ENCODE measurements around the gene GCNT2. TPM values are rescaled to one million over a fixed set of nuclear protein-coding genes. Genes with fewer than 3 reads are reported as not detected.
"Not testable (repeated sequence)": the region's sequence is repeated elsewhere in the genome, so short reads cannot be mapped to it uniquely, and the experiment has no call there.

GCNT2 gene
- polyA plus RNA-seq, 3 donors = 3.5 to 10.0 (median 4.3) TPM

DNA sequence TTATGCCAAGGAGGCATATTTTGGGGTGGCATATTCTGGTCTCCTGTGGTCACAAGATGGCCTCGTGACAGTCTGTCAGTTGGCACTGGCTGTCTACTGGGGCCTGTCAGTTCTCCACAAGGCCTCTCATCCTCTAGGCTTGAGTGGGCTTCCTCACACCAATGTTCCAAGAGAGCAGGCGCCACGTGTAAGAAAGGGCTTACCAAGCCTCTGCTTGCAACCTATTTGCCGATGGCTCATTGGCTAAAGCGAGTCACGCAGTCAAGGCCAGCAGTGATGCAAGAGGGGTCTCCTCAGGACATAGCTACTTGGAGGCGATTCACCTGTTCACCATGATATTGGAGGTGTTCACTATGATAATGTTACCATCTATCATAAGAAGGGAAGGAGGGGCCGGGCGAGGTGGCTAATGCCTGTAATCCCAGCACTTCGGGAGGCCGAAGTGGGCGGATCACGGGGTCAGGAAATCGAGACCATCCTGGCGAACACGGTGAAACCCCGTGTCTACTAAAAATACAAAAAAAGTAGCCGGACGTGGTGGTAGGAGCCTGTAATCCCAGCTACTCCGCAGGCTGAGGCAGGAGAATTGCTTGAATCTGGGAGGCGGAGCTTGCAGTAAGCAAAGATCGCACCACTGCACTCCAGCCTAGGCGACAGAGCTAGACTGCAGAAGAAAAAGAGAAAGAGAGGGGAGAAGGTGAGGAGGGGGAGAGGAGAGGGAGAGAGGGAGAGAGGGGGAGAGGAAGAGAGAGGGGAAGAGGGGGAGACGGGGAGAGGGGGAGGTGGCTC, 138.0 kb downstream of the GCNT2 start:
- Histone ChIP-seq H2AFZ (ENCODE audit: insufficient read depth, low read depth, low read length, poor library complexity, severe bottlenecking) (no peak overlapping the region), H3K79me2 (ENCODE audit: insufficient read depth, low read length) (no peaks in the 10 kb centered on the region), H3K27me3 (ENCODE audit: control insufficient read depth in 2 of 2, insufficient read depth in 2 of 2, low read length in 2 of 2) (peaks cover 0 to 3% of the 10 kb centered on the region in 2 donors), H3K4me1 (ENCODE audit: control insufficient read depth in 1 of 2, insufficient read depth in 2 of 2, low read length in 2 of 2) (peaks cover 11 to 12% of the 10 kb centered on the region in 2 donors), H3K4me3 (replicated peaks in 1 of 3; ENCODE audit: low read depth in 2 of 3, low read length in 3 of 3) (peak overlapping the region in 2 of 3 experiments; percentile 18 to 34), H3K4me2 (replicated peaks; ENCODE audit: extremely low read depth, low read length, poor library complexity, severe bottlenecking) (no peak overlapping the region), H3K9me3 (replicated peaks in 1 of 2; ENCODE audit: control insufficient read depth in 1 of 2, insufficient read depth in 1 of 2, low read length in 2 of 2) (peaks cover 0 to 7% of the 10 kb centered on the region in 2 donors), H4K20me1 (ENCODE audit: insufficient read depth, low read length) (no peaks in the 10 kb centered on the region), H3K9ac (ENCODE audit: insufficient read depth, low read length, poor library complexity, severe bottlenecking) (no peak overlapping the region), H3K27ac (ENCODE audit: low read depth in 1 of 2, low read length in 2 of 2) (no peak overlapping the region), H3K36me3 (replicated peaks in 1 of 2; ENCODE audit: control insufficient read depth in 1 of 2, insufficient read depth in 2 of 2, low read length in 2 of 2) (no peaks in the 10 kb centered on the region)
- Mint-ChIP-seq H3K4me1 (peaks cover 19% of the 10 kb centered on the region), H3K9me3 (peaks cover 0 to 13% (median 6%) of the 10 kb centered on the region in 7 donors), H3K4me3 (peak overlapping the region; percentile 69 to 73), H3K27me3 (ENCODE audit: low read depth in 3 of 3) (peaks cover 0 to 6% (median 2%) of the 10 kb centered on the region in 3 donors), H3K36me3 (no peaks in the 10 kb centered on the region), H3K27ac (peak overlapping the region in 3 of 7 donors; percentile 21 to 73 (median 31))
- no peak for DNase-seq
- TF ChIP-seq, protein P1, sequence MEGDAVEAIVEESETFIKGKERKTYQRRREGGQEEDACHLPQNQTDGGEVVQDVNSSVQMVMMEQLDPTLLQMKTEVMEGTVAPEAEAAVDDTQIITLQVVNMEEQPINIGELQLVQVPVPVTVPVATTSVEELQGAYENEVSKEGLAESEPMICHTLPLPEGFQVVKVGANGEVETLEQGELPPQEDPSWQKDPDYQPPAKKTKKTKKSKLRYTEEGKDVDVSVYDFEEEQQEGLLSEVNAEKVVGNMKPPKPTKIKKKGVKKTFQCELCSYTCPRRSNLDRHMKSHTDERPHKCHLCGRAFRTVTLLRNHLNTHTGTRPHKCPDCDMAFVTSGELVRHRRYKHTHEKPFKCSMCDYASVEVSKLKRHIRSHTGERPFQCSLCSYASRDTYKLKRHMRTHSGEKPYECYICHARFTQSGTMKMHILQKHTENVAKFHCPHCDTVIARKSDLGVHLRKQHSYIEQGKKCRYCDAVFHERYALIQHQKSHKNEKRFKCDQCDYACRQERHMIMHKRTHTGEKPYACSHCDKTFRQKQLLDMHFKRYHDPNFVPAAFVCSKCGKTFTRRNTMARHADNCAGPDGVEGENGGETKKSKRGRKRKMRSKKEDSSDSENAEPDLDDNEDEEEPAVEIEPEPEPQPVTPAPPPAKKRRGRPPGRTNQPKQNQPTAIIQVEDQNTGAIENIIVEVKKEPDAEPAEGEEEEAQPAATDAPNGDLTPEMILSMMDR (IDR thresholded peaks at IDR 0.05) = no peak
- WGBS (ENCODE audit: insufficient coverage) = 86% methylated on average over 20 of the region's 24 CpGs
- intact Hi-C loops (cut with micrococcal nuclease) = no loop called here

DNA sequence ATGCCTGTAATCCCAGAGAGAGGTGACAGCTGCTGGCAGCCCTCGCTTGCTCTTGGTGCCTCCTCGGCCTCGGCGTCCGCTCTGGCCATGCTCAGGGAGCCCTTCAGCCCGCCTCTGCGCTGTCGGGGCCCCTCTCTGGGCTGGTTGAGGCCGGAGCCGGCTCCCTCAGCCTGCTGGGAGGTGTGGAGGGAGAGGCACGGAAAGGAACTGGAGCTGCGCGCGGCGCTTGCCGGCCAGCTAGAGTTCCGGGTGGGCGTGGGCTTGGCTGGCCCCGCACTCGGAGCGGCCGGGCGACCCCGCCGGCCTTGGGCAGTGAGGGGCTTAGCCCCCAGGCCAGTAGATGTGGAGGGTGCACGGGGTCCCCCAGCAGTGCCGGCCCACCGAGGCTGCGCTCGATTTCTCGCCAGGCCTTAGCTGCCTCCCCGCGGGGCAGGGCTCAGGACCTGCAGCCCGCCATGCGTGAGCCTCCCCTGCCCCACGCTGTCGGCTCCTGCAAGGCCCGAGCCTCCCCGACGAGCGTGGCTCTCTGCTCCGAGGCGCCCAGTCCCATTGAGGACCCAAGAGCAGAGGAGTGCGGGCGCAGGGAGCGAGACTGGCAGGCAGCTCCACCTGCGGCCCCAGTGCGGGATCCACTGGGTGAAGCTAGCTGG, 138.7 kb downstream of the GCNT2 start:
- no peaks in the 10 kb centered on the region for H3K36me3 ChIP-seq (replicated peaks in 1 of 2; ENCODE audit: control insufficient read depth in 1 of 2, insufficient read depth in 2 of 2, low read length in 2 of 2)
- H4K20me1 ChIP-seq (ENCODE audit: insufficient read depth, low read length) = no peaks in the 10 kb centered on the region
- peak overlapping the region; percentile 69 to 73 for H3K4me3 Mint-ChIP-seq
- H3K27ac ChIP-seq (ENCODE audit: low read depth in 1 of 2, low read length in 2 of 2) = no peak overlapping the region
- H3K9me3 ChIP-seq (replicated peaks in 1 of 2; ENCODE audit: control insufficient read depth in 1 of 2, insufficient read depth in 1 of 2, low read length in 2 of 2) = peaks cover 0 to 7% of the 10 kb centered on the region in 2 donors
- intact Hi-C loops (cut with micrococcal nuclease) = no loop called here
- H3K4me1 ChIP-seq (ENCODE audit: control insufficient read depth in 1 of 2, insufficient read depth in 2 of 2, low read length in 2 of 2) = peaks cover 11 to 12% of the 10 kb centered on the region in 2 donors
- 85% methylated on average over 48 of the region's 48 CpGs for WGBS (ENCODE audit: insufficient coverage)
- H3K27me3 ChIP-seq (ENCODE audit: control insufficient read depth in 2 of 2, insufficient read depth in 2 of 2, low read length in 2 of 2) = no peaks in the 10 kb centered on the region
- H2AFZ ChIP-seq (ENCODE audit: insufficient read depth, low read depth, low read length, poor library complexity, severe bottlenecking) = no peak overlapping the region
- no peaks in the 10 kb centered on the region for H3K36me3 Mint-ChIP-seq
- TF ChIP-seq, protein P1 (IDR thresholded peaks at IDR 0.05) = no peak
- no peak overlapping the region for H3K27ac Mint-ChIP-seq
- H3K4me2 ChIP-seq (replicated peaks; ENCODE audit: extremely low read depth, low read length, poor library complexity, severe bottlenecking) = no peak overlapping the region
- H3K79me2 ChIP-seq (ENCODE audit: insufficient read depth, low read length) = no peaks in the 10 kb centered on the region
- H3K9ac ChIP-seq (ENCODE audit: insufficient read depth, low read length, poor library complexity, severe bottlenecking) = no peak overlapping the region
- H3K9me3 Mint-ChIP-seq = peaks cover 0 to 13% (median 6%) of the 10 kb centered on the region in 7 donors
- H3K27me3 Mint-ChIP-seq (ENCODE audit: low read depth in 3 of 3) = peaks cover 0 to 6% (median 2%) of the 10 kb centered on the region in 3 donors
- H3K4me1 Mint-ChIP-seq = peaks cover 18% of the 10 kb centered on the region
- DNase-seq = no peak
- H3K4me3 ChIP-seq (replicated peaks in 1 of 3; ENCODE audit: low read depth in 2 of 3, low read length in 3 of 3) = peak overlapping the region in 2 of 3 experiments; percentile 18 to 34

DNA sequence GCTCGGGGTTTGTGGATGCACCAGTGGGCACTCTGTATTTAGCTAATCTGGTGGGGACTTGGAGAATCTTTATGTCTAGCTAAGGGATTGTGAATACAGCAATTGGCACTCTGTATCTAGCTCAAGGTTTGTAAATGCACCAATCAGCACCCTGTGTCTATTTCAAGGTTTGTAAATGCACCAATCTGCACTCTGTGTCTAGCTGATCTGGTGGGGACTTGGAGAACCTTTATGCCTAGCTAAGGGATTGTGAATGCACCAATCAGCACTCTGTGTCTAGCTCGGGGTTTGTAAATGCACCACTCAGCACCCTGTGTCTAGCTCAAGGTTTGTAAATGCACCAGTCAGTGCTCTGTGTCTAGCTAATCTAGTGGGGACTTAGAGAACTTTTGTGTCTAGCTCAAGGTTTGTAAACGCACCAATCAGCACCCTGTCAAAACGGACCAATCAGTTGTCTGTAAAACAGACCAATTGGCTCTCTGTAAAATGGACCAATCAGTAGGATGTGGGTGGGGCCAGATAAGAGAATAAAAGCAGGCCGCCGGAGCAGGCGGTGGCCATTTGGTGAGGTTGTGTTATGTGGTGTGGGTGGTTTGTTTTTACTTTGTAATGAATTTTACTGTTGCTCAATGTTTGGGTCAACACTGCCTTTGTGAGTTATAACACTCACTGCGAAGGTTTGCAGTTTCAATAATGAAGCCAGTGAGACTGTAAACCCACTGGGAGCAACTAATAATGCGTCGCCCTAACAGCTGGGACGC, 139.5 kb downstream of the GCNT2 start:
- H3K79me2 ChIP-seq (ENCODE audit: insufficient read depth, low read length); H3K9ac ChIP-seq (ENCODE audit: insufficient read depth, low read length, poor library complexity, severe bottlenecking); H4K20me1 ChIP-seq (ENCODE audit: insufficient read depth, low read length); H3K36me3 Mint-ChIP-seq; H3K4me2 ChIP-seq (replicated peaks; ENCODE audit: extremely low read depth, low read length, poor library complexity, severe bottlenecking); H3K36me3 ChIP-seq (replicated peaks in 1 of 2; ENCODE audit: control insufficient read depth in 1 of 2, insufficient read depth in 2 of 2, low read length in 2 of 2); H3K27me3 Mint-ChIP-seq (ENCODE audit: low read depth in 3 of 3); H3K4me3 ChIP-seq (replicated peaks in 1 of 3; ENCODE audit: low read depth in 2 of 3, low read length in 3 of 3); H3K27ac Mint-ChIP-seq; H3K9me3 ChIP-seq (replicated peaks in 1 of 2; ENCODE audit: control insufficient read depth in 1 of 2, insufficient read depth in 1 of 2, low read length in 2 of 2); intact Hi-C loops (cut with micrococcal nuclease); H3K4me1 ChIP-seq (ENCODE audit: control insufficient read depth in 1 of 2, insufficient read depth in 2 of 2, low read length in 2 of 2); H3K27me3 ChIP-seq (ENCODE audit: control insufficient read depth in 2 of 2, insufficient read depth in 2 of 2, low read length in 2 of 2); H3K27ac ChIP-seq (ENCODE audit: low read depth in 1 of 2, low read length in 2 of 2); H2AFZ ChIP-seq (ENCODE audit: insufficient read depth, low read depth, low read length, poor library complexity, severe bottlenecking); DNase-seq: not testable (repeated sequence)
- Mint-ChIP-seq H3K4me3 (peak overlapping the region in 1 of 2 donors; percentile 73), H3K4me1 (peaks cover 11% of the 10 kb centered on the region), H3K9me3 (peaks cover 0 to 13% (median 6%) of the 10 kb centered on the region in 7 donors)
- 93% methylated on average over 10 of the region's 11 CpGs for WGBS (ENCODE audit: insufficient coverage)
